ENCODE results near the gene ZC3H12C. TPM values are rescaled to one million over a fixed set of nuclear protein-coding genes. Genes with fewer than 3 reads are reported as not detected.

ZC3H12C gene
- total RNA-seq, 2 experiments from 2014 or later = 0.10 to 0.20 TPM

- Mint-ChIP-seq H3K27me3 (peaks cover 8% of the 10 kb centered on the region), H3K9me3 (no peaks in the 10 kb centered on the region), H3K4me3 (no peak overlapping the region), H3K36me3 (no peaks in the 10 kb centered on the region), H3K27ac (no peak overlapping the region), H3K4me1 (no peaks in the 10 kb centered on the region)
- DNase-seq = no peak
Observed at GRCh38 chr11:110141812-110142211, 48.6 kb downstream of the ZC3H12C start.

GRCh38 chr11:110147962-110148709 lies 54.9 kb downstream of the ZC3H12C start:
- H3K27me3 Mint-ChIP-seq = peaks cover 10% of the 10 kb centered on the region
- H3K9me3 Mint-ChIP-seq = no peaks in the 10 kb centered on the region
- no peaks in the 10 kb centered on the region for H3K36me3 Mint-ChIP-seq
- no peaks in the 10 kb centered on the region for H3K4me1 Mint-ChIP-seq
- H3K27ac Mint-ChIP-seq = no peak overlapping the region
- no peak overlapping the region for H3K4me3 Mint-ChIP-seq
- DNase-seq = no peak

DNA sequence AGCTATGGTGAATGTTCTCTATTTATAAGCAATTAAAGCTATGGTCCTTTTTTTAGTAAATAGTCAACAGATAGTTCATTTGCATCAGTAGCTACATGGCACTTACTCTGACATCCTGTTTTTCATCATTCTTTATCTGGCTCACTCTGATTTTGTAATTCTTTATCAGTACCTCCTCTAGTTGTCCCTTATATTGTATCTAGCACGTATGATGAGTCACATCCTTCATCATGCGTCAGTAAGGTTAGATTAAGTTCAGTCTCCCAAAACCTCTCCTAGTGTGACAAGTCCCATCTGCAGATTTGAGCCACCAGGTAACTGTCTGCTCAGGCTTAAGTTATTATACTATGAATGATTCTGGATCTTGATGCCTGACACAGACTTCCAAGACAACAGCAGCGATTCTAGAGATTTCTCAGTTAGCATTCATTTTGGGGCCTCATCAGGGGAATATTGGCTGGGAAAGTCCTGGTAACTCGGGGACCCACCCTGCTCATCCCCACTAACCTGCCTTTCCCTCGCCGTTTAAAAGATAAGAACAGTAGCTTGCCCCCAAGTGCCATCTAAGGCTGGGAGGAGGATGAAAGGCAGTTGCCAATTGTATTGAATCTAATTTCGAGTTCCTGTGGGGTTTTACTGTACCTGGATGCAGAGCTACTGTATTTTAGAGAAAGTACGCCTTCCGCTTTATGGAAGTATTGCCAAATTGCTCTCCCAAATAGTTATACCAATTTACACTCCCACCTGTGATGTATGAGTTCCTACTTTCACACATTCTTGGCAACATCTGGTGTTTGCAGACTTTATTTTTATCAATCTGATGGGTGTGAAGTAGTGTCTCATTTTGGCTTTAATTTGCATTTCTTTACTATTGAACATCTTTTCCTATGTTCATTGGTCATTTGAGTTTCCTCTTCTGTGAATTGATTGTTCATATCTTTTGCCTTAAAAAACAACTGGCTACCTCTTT lies 55.9 kb downstream of the ZC3H12C start:
- Mint-ChIP-seq H3K27ac (no peak overlapping the region), H3K27me3 (peaks cover 10% of the 10 kb centered on the region), H3K4me3 (no peak overlapping the region), H3K36me3 (no peaks in the 10 kb centered on the region), H3K9me3 (no peaks in the 10 kb centered on the region), H3K4me1 (no peaks in the 10 kb centered on the region)
- no peak for DNase-seq

DNA sequence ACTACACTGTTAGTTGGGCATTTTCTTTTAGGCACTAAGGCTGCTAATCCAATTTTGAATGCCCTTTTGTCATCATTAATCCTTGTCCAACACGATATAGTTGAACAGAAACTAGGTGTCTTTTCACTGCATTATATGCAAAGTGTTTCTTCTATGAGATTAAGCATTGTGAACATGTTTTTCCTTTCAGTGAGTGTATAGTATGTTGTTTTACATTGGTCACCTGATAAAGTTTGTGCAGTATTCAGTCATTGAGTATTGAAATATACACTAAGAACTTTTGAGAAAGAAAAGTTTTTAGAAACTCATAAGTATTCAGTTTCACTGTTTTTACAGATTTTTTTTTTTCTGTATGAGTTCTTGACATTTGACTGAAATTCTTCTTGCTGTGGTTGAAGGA lies 59.0 kb downstream of the ZC3H12C start:
- DNase-seq = no peak
- H3K9me3 Mint-ChIP-seq = no peaks in the 10 kb centered on the region
- no peaks in the 10 kb centered on the region for H3K4me1 Mint-ChIP-seq
- no peak overlapping the region for H3K27ac Mint-ChIP-seq
- no peak overlapping the region for H3K4me3 Mint-ChIP-seq
- H3K27me3 Mint-ChIP-seq = no peaks in the 10 kb centered on the region
- no peaks in the 10 kb centered on the region for H3K36me3 Mint-ChIP-seq

DNA sequence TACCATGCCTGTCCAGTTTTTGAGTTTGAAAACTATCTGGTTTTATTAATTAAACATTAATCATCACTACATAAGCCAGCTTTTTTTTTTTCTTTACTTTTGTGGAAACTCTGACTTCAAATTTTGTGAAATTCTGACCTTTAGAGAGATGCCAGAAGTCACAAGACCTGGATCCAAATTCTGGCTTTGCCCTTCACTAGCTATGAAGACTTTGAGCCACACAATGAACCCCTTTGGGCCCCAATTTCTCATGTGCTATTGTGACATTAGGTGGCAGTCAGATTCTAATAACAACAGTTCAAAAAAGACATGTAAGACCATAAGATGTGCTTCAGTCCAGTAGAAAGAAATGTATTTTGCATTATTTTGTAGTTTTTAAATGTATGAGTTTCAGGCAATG lies 60.3 kb downstream of the ZC3H12C start:
- DNase-seq = no peak
- H3K27me3 Mint-ChIP-seq = no peaks in the 10 kb centered on the region
- H3K36me3 Mint-ChIP-seq = no peaks in the 10 kb centered on the region
- H3K4me3 Mint-ChIP-seq = no peak overlapping the region
- no peaks in the 10 kb centered on the region for H3K4me1 Mint-ChIP-seq
- no peak overlapping the region for H3K27ac Mint-ChIP-seq
- H3K9me3 Mint-ChIP-seq = no peaks in the 10 kb centered on the region

DNA sequence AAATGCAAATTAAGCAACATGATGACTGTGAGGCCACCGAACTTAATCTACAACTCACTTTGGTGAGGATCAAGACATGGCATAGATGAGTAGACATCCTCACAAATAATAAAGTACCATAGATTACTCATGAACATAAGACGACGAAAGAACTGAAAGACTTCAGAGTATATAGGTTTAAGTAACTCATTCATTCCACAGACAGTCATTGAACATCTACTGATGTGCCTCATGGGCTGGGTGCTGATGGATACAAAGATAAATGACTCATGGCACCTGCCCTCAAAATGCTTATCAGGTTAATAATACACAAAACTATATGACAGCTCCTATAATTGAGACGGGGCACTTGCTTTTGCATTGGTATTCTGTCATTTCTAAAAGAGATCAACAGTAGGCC lies 63.3 kb downstream of the ZC3H12C start:
- no peaks in the 10 kb centered on the region for H3K4me1 Mint-ChIP-seq
- no peak overlapping the region for H3K27ac Mint-ChIP-seq
- H3K4me3 Mint-ChIP-seq = no peak overlapping the region
- no peak for DNase-seq
- H3K9me3 Mint-ChIP-seq = no peaks in the 10 kb centered on the region
- H3K27me3 Mint-ChIP-seq = no peaks in the 10 kb centered on the region
- H3K36me3 Mint-ChIP-seq = no peaks in the 10 kb centered on the region

GRCh38 chr11:110158317-110159200 lies 65.4 kb downstream of the ZC3H12C start:
- DNase-seq = no peak
- Mint-ChIP-seq H3K27me3 (no peaks in the 10 kb centered on the region), H3K27ac (no peak overlapping the region), H3K4me1 (no peaks in the 10 kb centered on the region), H3K4me3 (no peak overlapping the region), H3K36me3 (no peaks in the 10 kb centered on the region), H3K9me3 (no peaks in the 10 kb centered on the region)

DNA sequence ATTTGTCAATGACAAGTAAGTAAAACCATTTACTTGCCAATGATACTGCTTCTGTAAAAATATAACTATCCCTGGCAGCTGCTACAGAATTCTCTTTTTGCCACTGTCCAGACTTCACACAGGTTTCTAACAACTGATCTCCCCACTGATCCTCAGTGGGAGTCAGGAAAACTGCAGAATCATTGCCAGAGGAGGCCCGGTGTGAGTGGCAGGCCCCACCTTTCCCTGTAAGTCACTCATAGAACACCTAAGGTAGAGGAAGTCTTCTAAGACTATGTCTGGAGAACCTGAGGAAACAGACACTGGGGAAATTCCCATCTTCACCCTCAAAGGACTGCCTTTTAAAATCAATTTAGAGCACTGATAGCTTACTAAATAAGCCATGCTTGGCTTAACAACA lies 66.3 kb downstream of the ZC3H12C start:
- Mint-ChIP-seq H3K27me3 (no peaks in the 10 kb centered on the region), H3K9me3 (no peaks in the 10 kb centered on the region), H3K4me1 (no peaks in the 10 kb centered on the region), H3K27ac (no peak overlapping the region), H3K4me3 (no peak overlapping the region), H3K36me3 (no peaks in the 10 kb centered on the region)
- no peak for DNase-seq

DNA sequence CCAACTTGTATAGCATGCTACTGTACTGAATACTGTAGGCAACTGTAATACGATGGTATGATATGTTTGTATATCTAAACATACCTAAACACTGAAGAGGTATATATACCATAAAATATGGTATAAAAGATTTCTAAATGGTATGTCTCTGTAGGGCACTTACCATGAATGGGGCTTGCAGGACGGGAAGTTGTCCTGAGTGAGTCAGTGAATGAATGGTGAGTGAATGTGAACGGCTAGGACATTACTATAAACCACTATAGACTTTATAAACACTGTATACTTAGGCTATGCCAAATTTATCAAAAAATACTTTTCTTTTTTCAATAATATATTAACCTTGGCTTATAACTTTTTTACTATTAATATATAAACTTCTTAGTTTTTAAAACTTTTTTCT lies 66.8 kb downstream of the ZC3H12C start:
- no peaks in the 10 kb centered on the region for H3K9me3 Mint-ChIP-seq
- no peak overlapping the region for H3K4me3 Mint-ChIP-seq
- H3K36me3 Mint-ChIP-seq = no peaks in the 10 kb centered on the region

DNA sequence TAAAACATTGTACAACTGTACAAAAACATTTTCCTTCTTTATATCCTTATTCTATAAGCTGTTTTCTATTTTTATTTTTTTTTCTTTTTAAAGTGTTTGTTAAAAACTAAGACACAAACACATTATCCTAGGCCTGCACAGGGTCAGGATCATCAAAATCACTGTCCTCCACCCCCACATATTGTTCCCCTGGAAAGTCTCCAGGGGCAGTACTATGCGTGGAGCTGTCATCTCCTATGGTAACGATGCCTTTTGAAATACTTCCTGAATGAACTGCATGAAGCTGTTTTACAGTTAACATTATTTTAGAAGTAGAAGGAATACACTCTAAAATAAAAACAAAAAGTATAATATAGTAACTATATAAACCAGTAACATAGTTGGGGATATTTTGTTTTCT lies 67.2 kb downstream of the ZC3H12C start:
- H3K9me3 Mint-ChIP-seq = no peaks in the 10 kb centered on the region
- H3K36me3 Mint-ChIP-seq = no peaks in the 10 kb centered on the region
- no peaks in the 10 kb centered on the region for H3K27me3 Mint-ChIP-seq
- H3K4me3 Mint-ChIP-seq = no peak overlapping the region
- no peaks in the 10 kb centered on the region for H3K4me1 Mint-ChIP-seq
- no peak overlapping the region for H3K27ac Mint-ChIP-seq
- no peak for DNase-seq

More for the DNA sequence above, 66.8 kb downstream of the ZC3H12C start:
- Mint-ChIP-seq H3K27me3 (no peaks in the 10 kb centered on the region), H3K4me1 (no peaks in the 10 kb centered on the region), H3K27ac (no peak overlapping the region)
- DNase-seq = no peak

DNA sequence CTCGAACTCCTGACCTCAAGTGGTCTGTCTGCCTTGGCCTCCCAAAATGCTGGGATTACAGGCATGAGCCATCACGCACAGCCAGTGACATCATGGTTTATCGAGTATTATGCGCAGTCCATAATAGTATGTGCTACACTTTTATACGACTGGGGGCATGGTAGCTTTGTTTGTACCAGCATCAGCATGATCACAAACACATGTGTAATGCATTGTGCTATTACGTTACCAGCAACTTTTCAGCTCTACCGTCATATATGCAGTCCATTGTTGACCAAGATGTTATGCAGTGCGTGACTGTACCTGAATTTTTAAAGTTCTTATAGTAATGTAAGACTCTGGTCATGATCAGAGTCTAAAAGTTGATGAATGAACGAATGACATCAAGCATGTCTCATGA lies 67.9 kb downstream of the ZC3H12C start:
- H3K9me3 Mint-ChIP-seq = no peaks in the 10 kb centered on the region
- no peak overlapping the region for H3K27ac Mint-ChIP-seq
- no peak for DNase-seq
- H3K4me3 Mint-ChIP-seq = no peak overlapping the region
- H3K27me3 Mint-ChIP-seq = no peaks in the 10 kb centered on the region
- H3K36me3 Mint-ChIP-seq = no peaks in the 10 kb centered on the region
- no peaks in the 10 kb centered on the region for H3K4me1 Mint-ChIP-seq

DNA sequence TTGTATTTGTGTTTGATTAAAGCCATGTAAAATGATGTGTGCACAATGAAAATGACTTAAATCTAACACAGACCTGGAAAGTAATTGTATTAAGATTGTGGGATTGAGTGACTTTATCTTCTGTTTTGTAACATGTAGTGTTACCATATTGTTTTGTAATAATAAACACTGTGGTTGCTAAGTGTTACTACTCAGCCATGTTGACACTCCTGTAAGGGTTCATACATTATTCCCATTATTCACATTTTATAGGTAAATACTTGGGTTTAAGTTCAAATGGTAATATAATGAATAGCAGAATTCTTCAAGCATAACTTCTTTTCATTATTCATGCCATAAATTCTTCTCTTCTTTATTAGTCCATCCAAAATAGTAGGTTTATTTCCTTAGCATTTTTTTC lies 69.0 kb downstream of the ZC3H12C start:
- DNase-seq = no peak
- H3K36me3 Mint-ChIP-seq = no peaks in the 10 kb centered on the region
- no peak overlapping the region for H3K27ac Mint-ChIP-seq
- H3K27me3 Mint-ChIP-seq = no peaks in the 10 kb centered on the region
- H3K4me1 Mint-ChIP-seq = no peaks in the 10 kb centered on the region
- H3K4me3 Mint-ChIP-seq = no peak overlapping the region
- no peaks in the 10 kb centered on the region for H3K9me3 Mint-ChIP-seq

DNA sequence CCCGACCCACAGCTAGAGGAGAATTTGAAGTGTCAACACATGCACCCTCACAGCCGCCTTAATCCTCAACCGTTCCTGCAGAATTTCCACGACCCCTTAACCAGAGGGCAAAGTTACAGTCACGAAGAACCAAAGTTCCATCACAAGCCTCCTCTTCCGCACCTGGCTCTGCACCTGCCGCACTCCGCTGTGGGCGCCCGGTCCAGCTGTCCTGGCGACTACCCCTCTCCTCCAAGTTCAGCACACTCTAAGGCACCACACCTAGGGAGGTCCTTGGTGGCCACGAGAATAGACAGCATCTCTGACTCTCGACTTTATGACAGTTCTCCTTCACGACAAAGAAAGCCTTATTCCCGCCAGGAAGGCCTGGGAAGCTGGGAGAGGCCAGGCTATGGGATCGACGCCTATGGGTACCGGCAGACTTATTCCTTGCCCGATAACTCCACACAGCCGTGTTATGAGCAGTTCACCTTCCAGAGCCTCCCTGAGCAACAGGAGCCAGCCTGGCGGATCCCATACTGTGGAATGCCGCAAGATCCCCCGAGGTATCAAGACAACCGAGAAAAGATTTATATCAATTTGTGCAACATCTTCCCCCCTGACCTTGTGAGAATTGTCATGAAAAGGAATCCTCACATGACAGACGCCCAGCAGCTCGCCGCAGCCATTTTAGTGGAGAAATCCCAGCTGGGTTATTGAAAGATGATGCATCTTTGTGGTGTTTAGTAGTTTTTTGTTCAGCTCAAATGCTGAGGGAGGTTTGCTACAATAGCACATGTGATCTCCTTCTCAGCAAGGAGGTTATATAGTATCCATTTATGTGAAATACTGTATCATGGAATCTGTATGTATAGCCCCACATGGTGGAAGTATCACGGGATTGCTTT lies 72.1 kb downstream of the ZC3H12C start:
- Mint-ChIP-seq H3K4me3 (no peak overlapping the region), H3K27me3 (no peaks in the 10 kb centered on the region), H3K36me3 (no peaks in the 10 kb centered on the region), H3K4me1 (no peaks in the 10 kb centered on the region), H3K27ac (no peak overlapping the region), H3K9me3 (no peaks in the 10 kb centered on the region)
- DNase-seq = no peak
